ENCODE measurements around the gene SSC5D.

SSC5D gene

GRCh38 chr19:55541091-55541490 is 52.9 kb downstream of the SSC5D start:
- H3K27ac ChIP-seq = no peak overlapping the region
- TF ChIP-seq CTCF (IDR thresholded peaks at IDR 0.05) = no peak
- TF ChIP-seq ZFX (IDR thresholded peaks at IDR 0.05; ENCODE audit: borderline replicate concordance) = no peak

- no peak overlapping the region for H3K27ac ChIP-seq
- no peak for TF ChIP-seq CTCF (IDR thresholded peaks at IDR 0.05)
- TF ChIP-seq ZFX (IDR thresholded peaks at IDR 0.05; ENCODE audit: borderline replicate concordance) = no peak
Observed at GRCh38 chr19:55542292-55542855, 54.1 kb downstream of the SSC5D start.

GRCh38 chr19:55543567-55543966 is 55.3 kb downstream of the SSC5D start:
- TF ChIP-seq CTCF (IDR thresholded peaks at IDR 0.05) (no peak), ZFX (IDR thresholded peaks at IDR 0.05; ENCODE audit: borderline replicate concordance) (no peak)
- H3K27ac ChIP-seq = no peak overlapping the region

GRCh38 chr19:55544014-55544413 is 55.8 kb downstream of the SSC5D start:
- TF ChIP-seq CTCF (IDR thresholded peaks at IDR 0.05) (no peak), ZFX (IDR thresholded peaks at IDR 0.05; ENCODE audit: borderline replicate concordance) (no peak)
- no peak overlapping the region for H3K27ac ChIP-seq

GRCh38 chr19:55544776-55545439 is 56.7 kb downstream of the SSC5D start:
- TF ChIP-seq ZFX (IDR thresholded peaks at IDR 0.05; ENCODE audit: borderline replicate concordance) (no peak), CTCF (IDR thresholded peaks at IDR 0.05) (no peak)
- no peak overlapping the region for H3K27ac ChIP-seq

- H3K27ac ChIP-seq = no peak within 1 kb of the TSS
- TF ChIP-seq ZFX (IDR thresholded peaks at IDR 0.05; ENCODE audit: borderline replicate concordance) (no peak), CTCF (IDR thresholded peaks at IDR 0.05) (no peak)
Observed at GRCh38 chr19:55545443-55545842, 57.2 kb downstream of the SSC5D start, which contains the start of gene SBK3. SBK3 (minus strand) TSS chr19:55545543; CDS start chr19:55545543, 0 bp downstream.

- no peak for TF ChIP-seq ZFX (IDR thresholded peaks at IDR 0.05; ENCODE audit: borderline replicate concordance)
- TF ChIP-seq CTCF (IDR thresholded peaks at IDR 0.05) = no peak
- H3K27ac ChIP-seq = no peak overlapping the region
Observed at GRCh38 chr19:55546011-55546410, 57.8 kb downstream of the SSC5D start.

Data from 22Rv1 (cell line).